Hematopoietic multipotent progenitor cell treated with erythropoietin and hydrocortisone succinate and interleukin-3 and kit ligand, for 8 days (in vitro differentiated cells): ENCODE measurements around the gene SCNN1G.

Source experiments
- DNase-seq: peaks from one replicate; pipeline ENCODE4 v3.0.0-alpha.2; 2015

Gene SCNN1G

GRCh38 chr16:23254338-23254737, 71.8 kb downstream of the SCNN1G start:
- no peak for DNase-seq

- DNase-seq = no peak
Measured at GRCh38 chr16:23255000-23255399, 72.5 kb downstream of the SCNN1G start.

DNA sequence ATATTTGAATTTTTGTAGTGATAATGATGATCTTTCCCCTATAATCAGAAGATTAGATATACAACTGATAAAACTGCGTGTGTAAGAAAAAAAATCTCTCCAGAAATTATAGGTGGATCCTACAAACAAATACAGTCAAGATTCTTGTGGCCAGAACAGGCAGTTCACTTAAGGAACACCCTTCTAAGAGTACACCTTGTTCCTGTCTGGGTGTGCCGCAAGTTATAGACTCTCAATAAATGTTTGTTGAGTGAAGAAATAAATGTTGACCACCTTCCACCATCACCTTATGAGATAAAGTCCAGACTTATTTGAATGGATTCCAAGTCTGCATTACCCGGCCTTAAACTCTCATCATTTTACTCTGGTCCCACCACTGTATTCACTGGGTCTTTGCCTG, 73.9 kb downstream of the SCNN1G start:
- DNase-seq = no peak

- no peak for DNase-seq
Measured at GRCh38 chr16:23257682-23258081, 75.1 kb downstream of the SCNN1G start.

- DNase-seq = no peak
Measured at GRCh38 chr16:23258919-23259237, 76.3 kb downstream of the SCNN1G start.
